ENCODE measurements around the gene PCP4.

The PCP4 gene

DNA sequence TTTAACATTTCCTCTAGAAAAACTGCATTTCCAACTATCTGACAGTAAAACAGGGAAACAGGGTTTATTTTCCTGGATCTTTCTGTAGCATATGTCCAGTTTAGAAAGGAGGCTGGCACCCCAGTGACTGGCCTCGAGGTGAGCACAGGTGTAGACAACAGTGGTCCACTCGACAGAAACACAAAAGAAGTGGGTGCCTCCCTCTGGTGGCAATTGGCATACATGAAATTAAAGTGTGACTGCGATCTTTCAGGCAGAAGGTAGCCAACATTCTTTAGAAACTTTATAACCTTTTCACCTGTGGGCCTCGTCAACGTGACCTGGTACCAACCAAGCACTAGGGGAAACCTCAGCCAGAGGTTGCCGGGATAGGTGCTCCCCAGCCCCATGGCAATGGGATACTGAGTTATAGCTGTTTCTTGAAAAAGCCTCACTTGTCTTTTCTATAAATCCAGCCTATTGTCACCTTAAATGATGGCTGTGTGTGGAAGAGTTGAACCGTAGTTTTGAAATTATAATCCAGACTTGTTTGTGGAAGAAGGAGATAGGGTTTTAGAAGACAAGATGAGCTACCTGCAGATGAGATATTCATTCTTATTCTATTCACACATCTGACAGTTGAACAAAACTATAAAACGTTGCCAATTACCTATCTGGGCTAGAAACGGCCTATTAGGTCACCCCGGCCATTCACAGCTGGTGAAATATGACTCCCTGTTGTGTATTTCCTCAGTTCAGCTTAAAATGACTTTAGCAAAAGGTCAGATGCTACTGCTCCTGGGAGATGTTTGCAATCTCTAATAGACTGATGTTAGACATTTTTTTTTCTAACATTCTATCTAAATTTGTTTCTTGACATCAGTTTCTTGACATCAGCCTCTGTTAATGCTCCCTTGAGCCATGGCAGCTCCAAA is 44.3 kb downstream of the PCP4 start:
- no peak for DNase-seq
- in situ Hi-C loops (cut with MboI; ENCODE audit: low pct_unique_long_range_greater_than_20kb, low sequenced_read_pairs): no loop called here

DNA sequence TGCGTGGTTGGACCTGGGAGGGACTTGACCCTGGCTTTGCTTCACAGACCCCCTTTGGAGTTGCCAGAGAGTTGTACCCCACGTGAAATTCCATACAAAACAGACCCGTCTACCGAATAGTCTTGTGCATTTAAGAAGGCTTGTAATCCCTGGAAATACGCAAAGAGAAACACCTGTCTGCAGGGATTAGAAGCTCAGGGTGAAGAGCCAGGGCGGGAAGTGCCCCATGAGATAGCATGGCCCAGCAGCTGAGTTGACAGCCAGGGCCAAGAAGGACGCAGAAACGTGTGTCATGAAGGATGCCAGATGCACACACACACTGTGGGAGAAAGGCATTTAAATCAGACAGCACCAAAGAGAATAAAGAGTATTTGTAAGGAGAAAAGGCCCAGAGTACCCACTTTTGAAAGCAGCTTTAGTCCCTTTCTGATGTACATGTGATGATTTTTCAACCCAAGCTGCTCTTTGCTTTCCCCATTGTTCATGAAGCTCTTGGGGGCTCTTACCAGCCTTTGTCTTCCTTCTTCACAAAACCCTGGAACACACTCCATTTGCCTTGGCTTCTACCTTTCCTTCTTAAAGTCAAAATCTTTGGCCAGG is 46.6 kb downstream of the PCP4 start:
- no peak for DNase-seq
- in situ Hi-C loops (cut with MboI; ENCODE audit: low pct_unique_long_range_greater_than_20kb, low sequenced_read_pairs): no loop called here

DNA sequence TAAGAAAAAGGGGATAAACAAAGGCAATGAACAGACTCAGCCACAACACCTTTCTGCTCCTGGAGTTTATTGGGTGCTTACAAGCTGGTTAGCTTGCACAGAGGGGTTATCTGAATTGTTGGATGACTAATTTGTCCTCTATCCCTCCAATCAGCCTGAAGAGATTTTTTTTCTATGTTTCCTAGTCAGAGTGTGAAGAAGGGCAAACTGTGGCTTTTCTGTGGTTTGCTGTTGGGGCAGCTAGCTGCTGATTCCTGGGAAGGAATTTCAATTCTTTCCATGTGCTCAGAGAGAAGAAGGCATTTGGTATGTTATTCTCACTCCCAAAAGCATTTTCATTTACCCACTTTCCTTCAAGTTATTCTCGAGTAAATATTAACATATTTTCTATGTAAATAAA is 48.6 kb downstream of the PCP4 start:
- DNase-seq: no peak
- in situ Hi-C loops (cut with MboI; ENCODE audit: low pct_unique_long_range_greater_than_20kb, low sequenced_read_pairs): no loop called here

DNA sequence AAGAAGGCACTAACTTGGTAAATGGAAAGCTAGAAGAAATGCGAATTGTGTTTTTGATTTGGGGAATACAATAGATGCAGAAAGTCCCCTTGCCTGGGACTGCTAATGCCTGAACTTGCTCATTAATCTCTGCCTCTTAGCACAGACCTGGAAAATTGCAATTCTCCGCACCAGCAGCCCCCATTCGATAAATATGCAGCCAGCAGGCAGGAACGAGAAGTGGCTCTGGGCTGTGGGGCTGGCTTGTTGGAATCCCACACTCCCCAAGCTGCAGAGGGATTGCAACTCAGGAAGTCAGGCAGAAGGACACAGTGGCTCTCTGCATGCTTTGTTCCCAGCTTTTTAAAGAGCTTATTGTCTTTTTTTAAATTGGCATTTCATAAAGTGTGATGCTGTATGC is 51.3 kb downstream of the PCP4 start:
- in situ Hi-C loops (cut with MboI; ENCODE audit: low pct_unique_long_range_greater_than_20kb, low sequenced_read_pairs): no loop called here
- DNase-seq: no peak

- in situ Hi-C loops (cut with MboI; ENCODE audit: low pct_unique_long_range_greater_than_20kb, low sequenced_read_pairs): no loop called here
- DNase-seq: no peak
Measured at GRCh38 chr21:39923476-39923875, 56.2 kb downstream of the PCP4 start.

DNA sequence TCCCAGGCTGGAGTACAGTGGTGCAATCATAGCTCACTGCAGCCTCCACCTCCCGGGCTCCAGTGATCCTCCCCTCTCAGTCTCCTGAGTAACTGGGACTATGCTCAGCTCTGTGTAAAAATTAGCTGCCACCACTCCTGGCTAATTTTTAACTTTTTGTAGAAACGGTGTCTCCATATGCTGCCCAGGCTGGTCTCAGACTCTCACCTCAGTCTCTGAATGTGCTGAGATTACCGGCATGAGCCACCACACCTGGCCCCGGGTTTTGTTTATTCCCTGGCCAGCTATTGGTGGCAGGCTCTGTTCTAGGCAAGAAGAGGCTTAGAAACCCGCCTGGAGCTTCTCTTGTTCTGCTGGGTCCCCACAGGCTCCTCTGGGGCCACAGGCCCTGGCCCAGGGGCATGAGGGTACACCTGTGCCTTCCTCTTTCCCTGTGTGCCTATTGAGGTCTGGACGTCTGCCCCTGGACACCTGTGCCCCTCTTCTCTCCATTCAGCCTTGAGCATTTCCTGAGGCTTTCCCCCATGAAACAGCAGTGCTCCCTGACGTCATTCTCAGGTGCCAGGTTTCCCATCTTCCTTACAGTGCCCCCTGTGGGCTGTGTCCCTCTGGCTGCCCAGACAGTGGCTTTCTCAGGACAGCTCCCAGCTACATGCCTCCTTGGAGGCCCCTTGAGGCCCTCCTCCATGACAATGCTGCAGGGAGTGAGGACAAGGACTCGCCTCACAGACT is 57.5 kb downstream of the PCP4 start:
- no peak for DNase-seq
- in situ Hi-C loops (cut with MboI; ENCODE audit: low pct_unique_long_range_greater_than_20kb, low sequenced_read_pairs): no loop called here

- in situ Hi-C loops (cut with MboI; ENCODE audit: low pct_unique_long_range_greater_than_20kb, low sequenced_read_pairs): no loop called here
- DNase-seq: no peak
Measured at GRCh38 chr21:39927304-39927886, 60.2 kb downstream of the PCP4 start.

DNA sequence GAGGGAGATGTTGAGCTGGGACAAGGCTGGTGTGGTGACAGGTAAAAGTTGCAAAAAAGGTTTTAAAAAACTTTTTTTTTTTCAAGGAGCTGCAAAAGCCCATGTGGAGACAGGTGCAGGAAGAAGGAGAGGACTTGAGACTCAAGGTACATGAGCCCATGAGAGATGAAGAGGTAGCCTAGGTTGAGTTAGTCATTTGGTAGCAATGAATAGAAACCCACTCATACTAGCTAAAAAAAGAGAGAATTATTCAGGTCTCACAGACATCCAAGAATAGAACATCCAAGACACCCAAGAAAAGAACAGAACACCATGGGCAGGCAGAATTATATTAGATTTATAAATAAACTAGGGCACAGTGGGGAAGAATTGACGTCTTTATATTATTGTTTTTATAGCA is 65.1 kb downstream of the PCP4 start:
- no peak for DNase-seq
- in situ Hi-C loops (cut with MboI; ENCODE audit: low pct_unique_long_range_greater_than_20kb, low sequenced_read_pairs): no loop called here

DNA sequence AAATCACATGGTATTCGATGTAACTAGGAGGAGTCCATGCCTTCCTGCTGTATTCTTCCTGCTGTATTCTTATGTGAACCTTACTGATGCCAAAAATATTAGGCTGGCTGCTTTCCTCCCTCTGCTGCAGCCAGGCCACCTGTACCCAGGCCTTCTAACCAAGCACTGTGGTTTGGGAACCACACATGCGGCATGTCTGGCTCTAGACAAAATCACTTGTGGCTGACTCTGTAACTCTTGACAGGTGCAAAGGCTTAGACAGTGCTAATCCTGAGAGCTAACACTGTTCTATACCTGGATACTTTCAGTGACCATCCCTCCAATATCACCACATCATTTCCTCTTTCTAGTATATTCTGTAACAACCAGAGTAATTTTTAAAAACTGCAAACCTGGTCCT is 67.7 kb downstream of the PCP4 start:
- in situ Hi-C loops (cut with MboI; ENCODE audit: low pct_unique_long_range_greater_than_20kb, low sequenced_read_pairs): no loop called here
- DNase-seq: no peak

DNA sequence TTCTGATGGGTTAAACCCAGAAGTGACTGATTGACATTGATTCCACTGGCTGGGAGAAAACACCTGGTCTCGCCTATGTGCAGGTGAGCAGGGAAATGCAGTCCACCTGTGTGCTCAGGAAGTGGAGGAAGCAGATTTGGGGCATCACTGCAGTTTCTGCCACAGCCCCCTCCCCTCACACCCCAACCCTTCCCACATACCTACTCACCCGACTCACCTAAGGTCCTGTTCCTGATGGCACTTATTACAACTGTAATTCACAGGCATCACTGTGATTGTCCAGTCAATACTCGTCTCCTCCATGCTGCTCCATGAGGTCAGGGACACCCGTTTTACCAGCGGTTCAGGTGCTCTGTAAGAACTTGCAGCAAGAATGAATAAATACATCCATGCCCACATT is 68.5 kb downstream of the PCP4 start:
- DNase-seq: no peak
- in situ Hi-C loops (cut with MboI; ENCODE audit: low pct_unique_long_range_greater_than_20kb, low sequenced_read_pairs): no loop called here

- DNase-seq: no peak
- in situ Hi-C loops (cut with MboI; ENCODE audit: low pct_unique_long_range_greater_than_20kb, low sequenced_read_pairs): no loop called here
Measured at GRCh38 chr21:39938086-39938625, 70.9 kb downstream of the PCP4 start.

GRCh38 chr21:39946199-39946598 is 79.0 kb downstream of the PCP4 start:
- in situ Hi-C loops (cut with MboI; ENCODE audit: low pct_unique_long_range_greater_than_20kb, low sequenced_read_pairs): no loop called here
- no peak for DNase-seq

DNA sequence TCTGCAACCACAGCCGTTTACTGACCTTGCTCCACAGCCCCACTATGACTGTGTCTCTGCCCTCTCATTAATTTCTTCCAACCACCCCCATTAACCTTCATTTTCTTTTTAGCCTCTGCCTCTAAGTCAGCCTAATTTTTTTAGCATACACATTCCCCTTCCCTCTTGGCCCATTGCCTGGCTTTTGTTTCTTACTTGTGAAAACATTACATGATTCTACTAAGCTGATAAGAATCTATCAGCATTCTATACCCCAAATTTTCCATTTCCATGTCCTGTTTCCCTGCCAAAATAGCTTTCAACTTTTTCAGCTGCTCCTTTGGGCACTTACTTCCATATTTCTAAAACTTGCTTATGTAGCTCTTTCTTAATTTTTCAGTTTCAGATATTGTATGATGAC is 79.8 kb downstream of the PCP4 start:
- no peak for DNase-seq
- in situ Hi-C loops (cut with MboI; ENCODE audit: low pct_unique_long_range_greater_than_20kb, low sequenced_read_pairs): no loop called here

GRCh38 chr21:39951183-39952101 is 84.2 kb downstream of the PCP4 start:
- in situ Hi-C loops (cut with MboI; ENCODE audit: low pct_unique_long_range_greater_than_20kb, low sequenced_read_pairs): no loop called here
- DNase-seq: no peak

DNA sequence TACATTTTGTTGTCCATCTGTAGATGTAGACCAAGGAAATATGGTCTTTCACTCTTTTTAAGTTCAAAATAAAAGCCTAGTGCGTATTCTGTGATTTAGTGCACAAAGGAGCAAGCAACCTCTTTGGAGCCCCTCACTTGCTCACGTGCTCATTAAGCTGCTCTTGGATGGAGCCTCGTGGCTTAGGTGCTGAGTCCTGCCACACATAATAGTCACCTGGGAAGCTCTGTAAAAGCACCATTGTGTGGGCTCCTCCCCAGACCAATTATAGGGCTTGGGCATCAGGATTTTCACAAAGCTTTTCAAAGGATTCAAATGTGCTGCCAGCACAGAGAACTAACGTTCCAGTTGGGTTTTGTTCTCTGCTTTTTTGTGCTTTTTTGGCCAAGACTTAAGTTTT is 85.0 kb downstream of the PCP4 start:
- DNase-seq: no peak
- in situ Hi-C loops (cut with MboI; ENCODE audit: low pct_unique_long_range_greater_than_20kb, low sequenced_read_pairs): no loop called here

- no peak for DNase-seq
- in situ Hi-C loops (cut with MboI; ENCODE audit: low pct_unique_long_range_greater_than_20kb, low sequenced_read_pairs): no loop called here
Measured at GRCh38 chr21:39954570-39954969, 87.3 kb downstream of the PCP4 start.

DNA sequence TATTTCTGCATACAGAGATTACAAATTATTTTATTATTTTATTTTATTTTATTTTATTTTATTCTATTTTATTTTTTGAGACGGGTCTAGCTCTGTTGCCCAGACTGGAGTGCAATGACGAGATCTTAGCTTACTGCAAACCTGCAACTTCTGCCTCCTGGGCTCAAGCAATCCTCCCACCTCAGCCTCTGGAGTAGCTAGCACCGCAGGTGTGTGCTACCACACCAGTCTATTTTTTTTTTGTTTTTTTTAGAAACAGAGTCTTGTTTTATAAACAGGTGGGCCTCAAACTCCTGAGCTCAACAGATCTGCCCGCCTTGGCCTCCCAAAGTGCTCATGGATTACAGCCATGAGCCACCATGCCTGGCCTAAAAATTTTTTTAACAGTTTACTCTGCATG is 88.1 kb downstream of the PCP4 start:
- in situ Hi-C loops (cut with MboI; ENCODE audit: low pct_unique_long_range_greater_than_20kb, low sequenced_read_pairs): no loop called here
- no peak for DNase-seq

- in situ Hi-C loops (cut with MboI; ENCODE audit: low pct_unique_long_range_greater_than_20kb, low sequenced_read_pairs): no loop called here
- no peak for DNase-seq
Measured at GRCh38 chr21:39956586-39956985, 89.3 kb downstream of the PCP4 start.

DNA sequence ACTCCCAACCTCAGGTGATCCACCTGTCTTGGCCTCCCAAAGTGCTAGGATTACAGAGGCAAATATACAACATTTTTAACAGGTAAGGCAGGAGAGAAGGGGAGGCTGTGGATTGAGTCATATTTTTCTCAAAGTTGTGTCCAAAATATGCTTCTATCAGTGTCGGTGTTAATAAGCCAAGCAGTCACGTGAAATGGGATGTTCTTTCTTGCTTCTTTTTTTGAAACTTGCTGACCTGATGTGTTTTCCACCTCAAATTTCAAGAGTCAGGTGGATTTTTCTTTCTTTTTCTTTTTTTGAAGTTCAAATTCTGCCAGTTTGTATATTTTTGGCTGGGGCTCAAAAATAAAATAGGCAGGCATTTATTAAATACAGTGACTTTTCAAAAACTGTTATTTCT is 91.5 kb downstream of the PCP4 start:
- in situ Hi-C loops (cut with MboI; ENCODE audit: low pct_unique_long_range_greater_than_20kb, low sequenced_read_pairs): no loop called here
- no peak for DNase-seq
